NCI-H187 (cell line): ENCODE results near the gene TSPAN1.
A peak's percentile ranks its signal among the peaks of the same experiment; 100 is the strongest.

ENCODE experiments used
- DNase-seq, 2 experiments: peaks; one replicate each; lab custom pipeline; 2025; lab: John Stamatoyannopoulos, UW

TSPAN1 gene

DNA sequence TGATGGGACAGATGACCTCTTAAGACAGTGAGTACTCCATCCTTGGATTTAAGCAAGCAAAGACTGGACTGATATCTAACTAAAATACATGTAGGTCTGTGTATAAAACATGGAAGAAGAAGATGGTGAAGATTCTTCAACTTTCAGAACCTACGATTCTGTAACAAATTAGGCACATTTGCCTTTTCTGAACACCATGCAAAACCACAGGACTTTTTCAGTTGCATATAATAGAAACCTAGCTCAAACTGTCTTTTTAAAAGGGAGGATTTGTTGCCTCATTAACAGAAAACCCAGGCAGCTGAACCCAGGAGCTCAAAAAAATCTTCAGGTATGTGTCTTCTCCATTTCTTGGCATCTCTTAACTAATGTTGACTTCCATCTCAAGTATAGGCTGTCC lies 14.7 kb upstream of the TSPAN1 start:
- DNase-seq, result no peak

- no peak for DNase-seq
Measured at GRCh38 chr1:46166521-46167462, 8.1 kb upstream of the TSPAN1 start.

- no peak for DNase-seq
Measured at GRCh38 chr1:46168477-46168876, 6.4 kb upstream of the TSPAN1 start.

DNA sequence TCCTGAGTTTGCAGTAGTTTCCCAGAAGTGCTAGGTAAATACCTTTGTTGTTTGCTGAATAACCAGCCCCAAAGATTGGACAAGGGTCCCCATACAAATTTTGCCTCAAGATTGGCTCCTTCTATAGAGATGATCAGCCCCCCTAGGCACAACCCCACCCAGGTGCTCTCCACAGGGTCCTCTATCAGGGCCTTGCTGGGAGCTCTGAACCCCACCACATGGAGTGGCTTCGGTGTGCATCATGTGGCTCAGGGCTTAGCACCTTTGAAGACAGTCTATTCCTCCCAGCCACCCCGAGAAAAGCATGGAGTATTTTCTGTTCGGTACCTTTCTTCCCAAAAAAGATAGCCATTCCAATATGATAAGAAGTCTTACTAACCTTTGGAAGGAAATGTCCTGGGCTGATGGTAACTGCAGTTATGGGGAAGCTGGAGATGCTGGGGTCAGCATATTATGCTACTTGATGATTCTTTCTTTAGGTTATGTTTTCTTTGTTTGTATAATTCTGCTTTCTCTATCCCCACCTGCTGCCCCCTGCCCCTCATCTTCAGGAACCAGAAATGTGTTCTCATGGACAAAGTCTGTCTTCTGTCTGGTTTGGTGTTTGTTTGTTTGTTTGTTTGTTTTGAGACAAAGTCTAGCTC lies 5.0 kb upstream of the TSPAN1 start:
- DNase-seq, result no peak

DNA sequence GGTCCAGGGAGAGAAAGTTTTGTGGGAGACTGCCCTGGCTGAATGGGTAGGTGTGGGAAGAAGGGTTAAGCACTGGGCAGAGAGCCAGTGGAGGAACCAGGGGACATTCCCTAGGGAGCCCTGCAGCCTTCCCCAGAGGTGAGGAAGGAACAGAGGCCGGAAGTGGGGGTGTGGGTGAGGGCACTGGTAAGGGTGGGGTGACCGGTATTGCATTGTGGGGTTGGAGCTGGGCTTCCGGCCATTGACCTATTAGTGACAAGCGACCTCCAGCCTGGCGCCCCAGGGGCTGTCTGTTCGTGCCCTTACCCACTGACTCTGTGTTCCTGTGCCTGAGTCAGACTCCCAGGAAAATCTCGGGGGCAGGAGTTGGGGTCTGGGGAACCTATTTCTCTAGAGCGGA lies 3.5 kb upstream of the TSPAN1 start:
- no peak for DNase-seq

DNA sequence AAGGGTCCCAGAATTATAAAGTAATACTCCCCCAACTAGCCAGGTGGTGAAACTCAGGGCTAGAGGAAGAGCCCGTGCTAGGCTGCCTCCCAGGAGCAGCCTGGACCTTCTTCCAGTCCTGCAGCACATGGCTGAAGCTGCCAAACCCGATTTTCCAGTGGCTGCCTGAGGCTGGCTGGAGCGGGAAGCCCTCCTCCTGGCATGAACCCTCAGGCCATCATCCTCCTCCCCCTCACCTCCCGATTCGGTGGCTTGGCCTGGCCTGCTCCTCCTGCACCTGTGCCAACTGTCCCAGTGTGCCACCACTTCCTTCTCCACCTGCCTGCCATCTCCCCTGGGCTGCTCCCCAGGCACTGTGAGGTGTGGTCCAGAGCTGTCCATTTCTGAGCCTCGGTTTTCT lies 3.0 kb upstream of the TSPAN1 start:
- DNase-seq, result no peak

DNA sequence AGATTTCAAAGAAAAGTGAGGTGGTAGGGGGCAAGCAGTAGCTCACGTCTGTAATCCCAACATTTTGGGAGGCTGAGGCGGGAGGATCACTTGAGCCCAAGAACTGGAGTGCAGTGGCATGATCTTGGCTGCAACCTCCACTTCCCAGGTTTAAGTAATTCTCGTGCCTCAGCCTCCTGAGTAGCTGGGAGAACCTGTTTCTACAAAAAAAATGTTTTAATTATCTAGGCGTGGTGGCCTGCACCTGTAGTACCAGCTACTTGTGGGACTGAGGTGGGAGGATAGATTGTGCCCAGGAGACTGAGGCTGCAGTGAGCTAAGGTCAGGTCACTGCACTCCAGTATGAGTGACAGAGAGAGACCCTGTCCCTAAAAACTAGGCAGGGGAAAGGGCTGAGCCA lies 2.6 kb upstream of the TSPAN1 start:
- no peak for DNase-seq

DNA sequence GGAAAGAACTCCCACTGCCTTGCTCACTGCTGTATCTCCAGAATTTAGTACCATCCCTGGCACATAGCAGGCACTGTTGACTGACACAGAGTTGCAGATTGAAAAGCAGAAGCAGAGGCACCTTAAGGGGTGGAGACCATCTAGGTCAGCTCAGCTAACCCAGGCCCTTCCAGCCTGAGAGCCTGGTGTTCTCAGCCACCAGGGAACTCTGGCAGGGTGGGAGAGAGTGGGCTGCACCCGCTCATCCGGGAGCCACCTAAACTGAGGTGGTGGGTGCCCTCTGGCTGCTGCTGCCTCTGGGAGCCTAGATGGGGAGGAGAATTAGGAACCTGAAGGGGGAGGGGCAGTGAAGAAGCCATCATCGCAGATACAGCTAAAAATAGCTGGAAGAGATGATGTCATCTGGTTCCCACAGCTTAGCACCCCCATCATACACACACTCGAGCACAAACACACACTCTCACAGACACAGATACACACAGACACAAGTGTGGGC lies 1.5 kb upstream of the TSPAN1 start:
- DNase-seq, result no peak

DNA sequence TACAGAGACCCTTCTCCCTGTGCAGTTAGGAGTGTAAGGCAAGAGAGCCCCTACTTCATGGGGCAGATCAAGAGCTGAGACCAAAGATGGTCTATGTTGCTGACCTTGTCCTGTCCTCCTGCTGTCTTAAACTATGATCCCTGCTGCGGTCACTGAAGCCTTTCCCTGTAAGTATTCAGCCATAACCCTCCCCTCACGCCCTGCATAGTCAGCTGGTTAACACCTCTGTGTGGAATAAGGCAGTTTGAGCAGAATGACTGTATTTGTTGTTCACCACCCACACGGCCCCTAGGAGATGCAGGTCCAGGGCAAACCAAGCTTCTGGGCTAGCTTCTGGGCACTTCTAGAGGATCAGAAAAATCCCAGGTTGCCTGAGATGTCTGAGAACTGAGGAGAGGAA lies 356 bp downstream of the TSPAN1 start:
- no peak for DNase-seq

DNA sequence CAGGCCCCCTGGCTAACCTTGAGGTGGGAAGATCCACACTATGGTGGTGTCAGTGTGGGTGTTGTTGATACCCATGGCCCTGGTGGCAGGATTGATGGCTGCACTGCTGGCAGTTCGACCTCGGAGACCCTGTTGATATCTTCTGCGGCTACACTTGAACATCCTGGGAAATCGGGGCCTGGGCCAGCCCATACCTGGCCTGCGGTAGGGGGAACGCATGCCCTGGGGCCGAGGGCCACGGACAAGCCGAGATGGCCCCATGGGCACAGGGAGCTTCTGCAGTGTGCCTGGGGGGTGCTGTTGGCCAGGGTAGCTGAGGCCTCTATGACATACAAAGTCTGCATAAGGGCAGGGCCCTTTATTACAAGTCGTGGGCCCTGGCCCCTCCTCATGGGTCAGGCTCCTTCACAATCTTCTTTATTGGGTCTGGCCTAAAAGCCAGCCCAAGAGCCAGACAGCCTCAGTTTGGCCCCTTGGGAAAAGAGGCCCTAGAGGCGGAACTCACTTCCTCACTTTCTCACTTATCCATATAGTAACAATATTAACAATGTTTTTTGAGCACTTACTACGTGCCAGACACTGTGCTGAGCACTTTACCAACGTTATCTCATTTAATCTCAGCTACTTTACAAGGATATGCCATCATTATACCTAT lies 1.5 kb downstream of the TSPAN1 start, which contains the start of gene P3R3URF:
TSS of gene P3R3URF (minus strand) at position 278 of the 655 bp plus-strand sequence. CDS start at position 261, 17 bp downstream.
- no peak for DNase-seq

DNA sequence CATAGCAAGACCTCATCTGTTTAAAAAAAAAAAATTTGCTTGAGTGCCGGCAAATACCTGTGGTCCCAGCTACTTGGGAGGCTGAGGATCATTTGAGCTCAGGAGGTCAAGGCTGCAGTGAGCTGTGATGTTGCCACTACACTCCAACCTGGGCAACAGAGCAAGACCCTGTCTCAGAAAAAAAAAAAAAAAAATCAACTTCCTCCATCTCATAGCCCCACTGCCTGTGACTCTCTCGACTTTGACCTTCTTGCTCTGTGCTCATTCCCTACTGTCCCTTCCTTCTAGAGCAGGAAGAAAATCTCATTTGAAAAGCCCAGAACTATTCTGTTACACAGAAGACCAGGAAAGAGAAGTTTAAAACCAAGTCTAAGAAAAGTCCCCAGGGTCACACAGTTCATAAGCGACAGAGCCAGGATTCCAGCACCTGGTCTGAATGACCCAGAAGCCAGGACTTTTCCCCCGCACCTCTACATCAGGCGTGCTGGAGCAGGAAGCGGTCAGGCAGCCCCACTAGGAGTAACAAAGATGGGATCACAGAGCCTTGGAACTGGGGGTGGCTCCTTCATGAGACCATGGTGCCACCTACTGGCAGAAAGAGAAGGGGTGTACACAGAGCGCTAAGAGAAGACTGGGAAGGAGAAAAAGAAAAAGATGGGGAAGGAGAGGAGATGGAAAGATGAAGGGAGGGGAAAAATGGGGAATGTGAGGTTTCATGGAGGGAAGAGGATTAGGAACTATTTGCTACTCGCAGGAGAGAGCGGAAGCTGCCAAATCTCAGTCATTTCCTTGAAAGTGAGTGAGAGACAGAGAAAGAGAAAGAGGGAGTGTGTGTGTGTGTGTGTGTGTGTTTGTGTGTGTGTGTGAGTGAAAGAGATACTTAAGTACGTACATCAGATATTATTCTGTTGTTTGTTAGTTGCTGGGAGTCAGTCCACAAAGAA lies 4.5 kb downstream of the TSPAN1 start:
- DNase-seq, result peak; percentile 51 to 61

- DNase-seq, result peak; percentile 67
Measured at GRCh38 chr1:46180082-46180616, 5.3 kb downstream of the TSPAN1 start.

GRCh38 chr1:46181343-46182260 lies 6.7 kb downstream of the TSPAN1 start:
- DNase-seq, result no peak

DNA sequence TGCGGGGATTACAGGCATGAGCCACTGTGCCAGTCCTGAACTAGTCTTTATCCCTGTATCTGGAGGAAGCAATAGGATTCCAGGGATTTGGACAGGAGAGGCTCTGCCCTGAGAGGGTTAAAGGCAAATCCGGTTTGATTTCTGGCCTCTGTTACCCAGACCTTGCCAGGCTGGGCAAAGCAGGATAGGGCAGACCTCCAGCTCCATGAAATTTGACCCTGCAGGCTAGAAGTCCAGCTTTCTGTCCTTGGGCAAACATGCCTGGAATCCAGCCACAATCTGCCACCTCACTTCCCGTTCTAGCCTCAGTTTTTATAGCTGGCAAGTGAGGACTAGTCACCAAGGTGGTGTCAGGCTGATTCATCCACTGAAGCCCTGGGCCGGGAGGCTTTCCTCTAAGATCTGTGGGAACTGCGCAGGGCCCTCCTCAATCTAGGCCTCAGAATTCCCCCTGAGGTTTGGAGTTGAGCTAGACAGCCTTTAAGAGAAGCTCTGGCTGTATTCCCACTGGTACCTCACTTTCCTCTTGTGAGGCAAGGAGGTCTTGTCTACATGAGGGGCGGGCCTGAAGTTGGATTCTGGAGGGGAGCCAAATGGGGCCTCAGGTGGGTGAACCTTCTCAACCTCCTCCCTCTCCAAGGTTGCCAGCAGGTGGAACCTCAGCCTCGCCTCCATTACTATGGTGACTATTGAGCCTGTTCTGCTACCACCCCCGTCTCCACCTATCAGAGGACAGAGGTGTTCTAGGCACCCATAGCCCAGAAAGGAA lies 8.4 kb downstream of the TSPAN1 start:
- DNase-seq, result no peak

- DNase-seq, result no peak
Measured at GRCh38 chr1:46183926-46184557, 9.2 kb downstream of the TSPAN1 start.

DNA sequence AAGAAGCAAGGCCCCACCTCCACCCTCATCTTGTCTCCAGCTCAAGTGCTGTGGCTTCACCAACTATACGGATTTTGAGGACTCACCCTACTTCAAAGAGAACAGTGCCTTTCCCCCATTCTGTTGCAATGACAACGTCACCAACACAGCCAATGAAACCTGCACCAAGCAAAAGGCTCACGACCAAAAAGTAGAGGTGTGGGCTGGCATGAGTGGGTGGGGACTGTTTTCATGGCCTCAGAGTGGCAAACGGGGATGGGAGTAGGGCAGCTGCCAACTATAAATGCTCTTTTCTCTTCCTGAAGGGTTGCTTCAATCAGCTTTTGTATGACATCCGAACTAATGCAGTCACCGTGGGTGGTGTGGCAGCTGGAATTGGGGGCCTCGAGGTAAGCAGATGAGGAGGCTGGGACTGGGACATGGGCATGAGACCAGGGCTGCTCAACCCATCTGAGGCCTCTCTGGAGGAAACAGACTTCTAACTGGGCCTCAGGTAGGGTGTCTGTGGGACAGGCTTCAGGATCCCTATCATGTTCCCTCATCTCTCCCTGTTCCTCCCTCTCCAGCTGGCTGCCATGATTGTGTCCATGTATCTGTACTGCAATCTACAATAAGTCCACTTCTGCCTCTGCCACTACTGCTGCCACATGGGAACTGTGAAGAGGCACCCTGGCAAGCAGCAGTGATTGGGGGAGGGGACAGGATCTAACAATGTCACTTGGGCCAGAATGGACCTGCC lies 10.2 kb downstream of the TSPAN1 start:
- no peak for DNase-seq

DNA sequence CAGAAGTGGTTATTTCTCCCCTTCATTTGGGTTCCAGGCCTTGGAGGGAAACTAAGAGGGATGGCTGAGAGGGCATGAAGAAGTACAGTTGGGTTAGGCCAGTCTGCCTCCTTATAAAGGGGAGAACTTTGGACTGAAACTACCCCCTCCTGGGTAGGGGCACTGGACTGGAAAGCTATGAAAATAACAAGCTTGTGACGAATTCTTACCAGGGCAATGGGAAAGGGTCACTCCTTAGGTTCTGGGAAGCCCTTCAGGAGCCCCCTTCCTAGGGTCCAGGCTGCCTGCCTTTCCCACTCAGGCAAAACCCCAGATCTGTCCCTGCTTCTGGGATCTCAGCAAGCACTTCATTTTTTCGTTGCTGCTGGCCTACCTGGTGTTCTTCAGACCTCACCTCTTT lies 11.2 kb downstream of the TSPAN1 start:
- no peak for DNase-seq
